WERI-Rb-1 (cell line): ENCODE results near the gene MRTFA.

ENCODE experiments used
- DNase-seq: peaks from one replicate; pipeline ENCODE4 v3.0.0-alpha.2; 2020
- H3K27ac ChIP-seq: fragments of 250-450 bp; sonication (Bioruptor Pico); 2 replicates; pipeline ENCODE4 v1.5.1; 2020; ENCODE audit warnings: mild to moderate bottlenecking, moderate library complexity
- H3K27me3 ChIP-seq: fragments of 250-450 bp; sonication (Bioruptor Pico); 2 replicates; pipeline ENCODE4 v1.5.1; 2021; ENCODE audit warnings: mild to moderate bottlenecking, low read depth, moderate library complexity; ENCODE audit not compliant: insufficient read depth, severe bottlenecking
- H3K36me3 ChIP-seq: fragments of 250-450 bp; sonication (Bioruptor Pico); 2 replicates; pipeline ENCODE4 v1.5.1; 2020; ENCODE audit warnings: mild to moderate bottlenecking, moderate library complexity
- H3K4me3 ChIP-seq: 2 replicates; pipeline ENCODE4 v1.5.1; 2011; ENCODE audit warnings: low read depth, mild to moderate bottlenecking, control low read depth, low read length
- H3K9me3 ChIP-seq: fragments of 250-450 bp; sonication (Bioruptor Pico); 2 replicates; pipeline ENCODE4 v1.5.1; 2021; ENCODE audit warnings: mild to moderate bottlenecking, moderate library complexity; ENCODE audit not compliant: severe bottlenecking
- TF ChIP-seq, protein P1 (sequence below): IDR thresholded peaks from 2 replicates; pipeline ENCODE4 v1.5.1; 2011; ENCODE audit warnings: low read depth, mild to moderate bottlenecking, control low read depth, inconsistent platforms, low read length

Gene MRTFA

DNA sequence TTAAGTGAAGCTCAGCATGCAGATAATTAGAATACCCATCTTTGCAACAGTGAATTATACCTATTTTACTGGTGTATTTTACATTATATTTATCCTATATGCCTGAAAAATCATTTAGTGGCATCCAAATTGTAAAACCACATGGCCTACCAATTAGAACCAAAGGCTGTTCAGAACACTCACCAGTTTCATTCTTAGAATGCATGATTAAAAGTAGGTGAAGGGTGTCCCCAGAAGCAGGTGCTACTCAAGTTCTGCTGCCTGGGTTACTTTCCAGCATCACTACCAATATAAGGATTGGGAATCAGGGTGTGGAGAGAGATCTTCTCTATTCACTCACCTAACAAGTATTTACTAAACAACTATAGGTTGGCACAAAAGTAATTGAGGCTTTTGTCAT is 162.8 kb downstream of the MRTFA start:
- TF ChIP-seq, protein P1, sequence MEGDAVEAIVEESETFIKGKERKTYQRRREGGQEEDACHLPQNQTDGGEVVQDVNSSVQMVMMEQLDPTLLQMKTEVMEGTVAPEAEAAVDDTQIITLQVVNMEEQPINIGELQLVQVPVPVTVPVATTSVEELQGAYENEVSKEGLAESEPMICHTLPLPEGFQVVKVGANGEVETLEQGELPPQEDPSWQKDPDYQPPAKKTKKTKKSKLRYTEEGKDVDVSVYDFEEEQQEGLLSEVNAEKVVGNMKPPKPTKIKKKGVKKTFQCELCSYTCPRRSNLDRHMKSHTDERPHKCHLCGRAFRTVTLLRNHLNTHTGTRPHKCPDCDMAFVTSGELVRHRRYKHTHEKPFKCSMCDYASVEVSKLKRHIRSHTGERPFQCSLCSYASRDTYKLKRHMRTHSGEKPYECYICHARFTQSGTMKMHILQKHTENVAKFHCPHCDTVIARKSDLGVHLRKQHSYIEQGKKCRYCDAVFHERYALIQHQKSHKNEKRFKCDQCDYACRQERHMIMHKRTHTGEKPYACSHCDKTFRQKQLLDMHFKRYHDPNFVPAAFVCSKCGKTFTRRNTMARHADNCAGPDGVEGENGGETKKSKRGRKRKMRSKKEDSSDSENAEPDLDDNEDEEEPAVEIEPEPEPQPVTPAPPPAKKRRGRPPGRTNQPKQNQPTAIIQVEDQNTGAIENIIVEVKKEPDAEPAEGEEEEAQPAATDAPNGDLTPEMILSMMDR: no peak
- no peak overlapping the region for H3K27ac ChIP-seq
- no peak overlapping the region for H3K4me3 ChIP-seq
- H3K27me3 ChIP-seq: no peaks in the 10 kb centered on the region
- no peaks in the 10 kb centered on the region for H3K9me3 ChIP-seq
- no peaks in the 10 kb centered on the region for H3K36me3 ChIP-seq
- no peak for DNase-seq

DNA sequence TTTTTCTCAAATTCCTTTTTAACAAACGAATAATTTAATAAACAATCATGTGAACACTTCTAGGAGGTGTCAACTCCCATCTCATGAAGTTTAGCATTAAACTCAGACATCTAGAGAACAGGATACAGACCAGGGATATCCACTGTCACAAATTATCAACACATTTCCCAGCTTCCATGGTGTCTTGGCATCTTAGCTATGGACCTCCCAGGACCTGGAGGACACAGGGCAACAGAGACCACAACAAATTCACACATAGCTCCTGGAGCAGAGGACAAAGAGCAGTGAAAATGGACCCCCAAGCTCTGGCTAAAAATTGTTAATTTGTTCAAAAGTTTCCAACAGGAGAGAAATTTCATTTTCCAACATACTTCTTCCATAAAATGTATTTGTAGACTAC is 163.9 kb downstream of the MRTFA start:
- H3K27ac ChIP-seq: no peak overlapping the region
- no peaks in the 10 kb centered on the region for H3K9me3 ChIP-seq
- no peak overlapping the region for H3K4me3 ChIP-seq
- no peaks in the 10 kb centered on the region for H3K36me3 ChIP-seq
- TF ChIP-seq, protein P1: no peak
- H3K27me3 ChIP-seq: no peaks in the 10 kb centered on the region
- DNase-seq: no peak

DNA sequence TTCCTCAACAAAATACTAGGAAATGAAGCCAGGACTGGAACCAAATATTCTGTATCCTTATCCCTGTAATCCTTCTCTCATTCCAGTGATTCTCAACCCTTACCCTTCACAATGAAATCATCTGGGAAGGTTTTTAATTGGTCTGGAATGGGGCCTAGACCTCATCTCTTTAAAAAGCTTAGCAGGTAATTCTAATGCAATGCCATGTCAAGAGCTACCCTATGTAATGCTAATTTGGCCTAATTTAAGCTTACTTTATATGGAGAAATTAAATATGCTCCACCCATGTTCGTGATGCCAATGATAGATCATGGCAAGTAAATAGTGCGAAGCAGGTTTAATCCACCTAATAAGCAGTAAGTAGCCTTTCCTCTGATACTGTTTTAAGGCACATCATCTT is 164.5 kb downstream of the MRTFA start:
- no peaks in the 10 kb centered on the region for H3K9me3 ChIP-seq
- no peak for DNase-seq
- no peak overlapping the region for H3K4me3 ChIP-seq

DNA sequence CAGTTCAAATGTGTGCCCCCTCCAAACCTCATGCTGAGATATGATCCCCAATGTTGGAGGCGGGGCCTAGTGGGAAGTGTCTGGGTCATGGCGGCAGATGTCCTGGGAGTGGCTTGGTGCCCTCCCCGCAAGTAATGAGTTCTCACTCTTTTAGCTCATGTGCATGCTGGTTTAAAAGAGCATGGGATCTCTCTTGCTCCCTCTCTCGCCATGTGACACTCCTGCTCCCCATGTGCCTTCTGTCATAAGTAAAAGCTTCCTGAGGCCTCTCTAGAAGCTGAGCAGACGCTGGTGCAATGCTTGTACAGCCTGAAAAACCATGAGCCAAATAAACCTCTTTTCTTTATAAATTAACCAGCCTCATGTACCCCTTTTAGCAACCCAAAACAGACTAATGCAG is 167.3 kb downstream of the MRTFA start:
- no peak overlapping the region for H3K27ac ChIP-seq

More for the DNA sequence above, 164.5 kb downstream of the MRTFA start:
- no peak overlapping the region for H3K27ac ChIP-seq
- TF ChIP-seq, protein P1: no peak
- no peaks in the 10 kb centered on the region for H3K27me3 ChIP-seq
- H3K36me3 ChIP-seq: no peaks in the 10 kb centered on the region

GRCh38 chr22:40468616-40469015 is 167.9 kb downstream of the MRTFA start:
- no peaks in the 10 kb centered on the region for H3K36me3 ChIP-seq
- DNase-seq: no peak
- H3K27me3 ChIP-seq: no peaks in the 10 kb centered on the region
- no peak overlapping the region for H3K27ac ChIP-seq
- TF ChIP-seq, protein P1: no peak
- no peak overlapping the region for H3K4me3 ChIP-seq
- H3K9me3 ChIP-seq: no peaks in the 10 kb centered on the region

More for the DNA sequence above, 167.3 kb downstream of the MRTFA start:
- Histone ChIP-seq H3K27me3 (no peaks in the 10 kb centered on the region), H3K9me3 (no peaks in the 10 kb centered on the region), H3K36me3 (no peaks in the 10 kb centered on the region), H3K4me3 (no peak overlapping the region)
- TF ChIP-seq, protein P1: no peak
- DNase-seq: peak; percentile 50

DNA sequence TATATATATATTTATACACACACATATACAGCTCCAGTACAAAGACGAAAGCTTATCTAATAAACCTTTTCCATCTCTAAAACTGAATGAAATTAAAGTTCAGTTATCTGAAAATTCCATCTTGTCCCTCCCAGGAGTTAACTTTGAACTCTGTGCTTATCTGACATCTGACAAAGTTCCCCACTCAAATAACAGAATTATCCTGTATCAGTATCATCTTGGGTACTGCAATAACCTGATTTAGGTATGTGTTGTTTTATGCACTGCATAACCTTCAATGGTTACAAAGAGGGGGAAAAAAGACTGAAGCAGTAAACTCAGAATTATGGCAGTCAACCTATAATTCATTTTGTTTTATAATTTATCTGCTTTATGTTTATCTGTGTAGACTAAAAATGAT is 169.5 kb downstream of the MRTFA start:
- H3K27me3 ChIP-seq: no peaks in the 10 kb centered on the region
- TF ChIP-seq, protein P1: no peak
- peaks cover 3% of the 10 kb centered on the region for H3K36me3 ChIP-seq
- H3K4me3 ChIP-seq: no peak overlapping the region
- no peak for DNase-seq
- H3K9me3 ChIP-seq: no peaks in the 10 kb centered on the region
- H3K27ac ChIP-seq: no peak overlapping the region
